WERI-Rb-1 (cell line): ENCODE measurements around the gene ZNF503.

Source experiments
- DNase-seq: peaks from one replicate; pipeline ENCODE4 v3.0.0-alpha.2; 2020
- H3K27ac ChIP-seq: fragments of 250-450 bp; sonication (Bioruptor Pico); 2 replicates; pipeline ENCODE4 v1.5.1; 2020; ENCODE audit warnings: mild to moderate bottlenecking, moderate library complexity
- H3K27me3 ChIP-seq: fragments of 250-450 bp; sonication (Bioruptor Pico); 2 replicates; pipeline ENCODE4 v1.5.1; 2021; ENCODE audit warnings: mild to moderate bottlenecking, low read depth, moderate library complexity; ENCODE audit not compliant: insufficient read depth, severe bottlenecking
- H3K36me3 ChIP-seq: fragments of 250-450 bp; sonication (Bioruptor Pico); 2 replicates; pipeline ENCODE4 v1.5.1; 2020; ENCODE audit warnings: mild to moderate bottlenecking, moderate library complexity
- H3K4me3 ChIP-seq: 2 replicates; pipeline ENCODE4 v1.5.1; 2011; ENCODE audit warnings: low read depth, mild to moderate bottlenecking, control low read depth, low read length
- H3K9me3 ChIP-seq: fragments of 250-450 bp; sonication (Bioruptor Pico); 2 replicates; pipeline ENCODE4 v1.5.1; 2021; ENCODE audit warnings: mild to moderate bottlenecking, moderate library complexity; ENCODE audit not compliant: severe bottlenecking
- CTCF ChIP-seq: IDR thresholded peaks from 2 replicates; pipeline ENCODE4 v1.5.1; 2011; ENCODE audit warnings: low read depth, mild to moderate bottlenecking, control low read depth, inconsistent platforms, low read length

The ZNF503 gene

GRCh38 chr10:75403144-75403938 is 1.8 kb upstream of the ZNF503 start:
- Histone ChIP-seq H3K36me3 (peaks cover 14% of the 10 kb centered on the region), H3K27me3 (no peaks in the 10 kb centered on the region), H3K27ac (peak overlapping the region; percentile 95), H3K4me3 (peak overlapping the region; percentile 98), H3K9me3 (no peaks in the 10 kb centered on the region)
- TF ChIP-seq CTCF: no peak
- DNase-seq: peak; percentile 57

DNA sequence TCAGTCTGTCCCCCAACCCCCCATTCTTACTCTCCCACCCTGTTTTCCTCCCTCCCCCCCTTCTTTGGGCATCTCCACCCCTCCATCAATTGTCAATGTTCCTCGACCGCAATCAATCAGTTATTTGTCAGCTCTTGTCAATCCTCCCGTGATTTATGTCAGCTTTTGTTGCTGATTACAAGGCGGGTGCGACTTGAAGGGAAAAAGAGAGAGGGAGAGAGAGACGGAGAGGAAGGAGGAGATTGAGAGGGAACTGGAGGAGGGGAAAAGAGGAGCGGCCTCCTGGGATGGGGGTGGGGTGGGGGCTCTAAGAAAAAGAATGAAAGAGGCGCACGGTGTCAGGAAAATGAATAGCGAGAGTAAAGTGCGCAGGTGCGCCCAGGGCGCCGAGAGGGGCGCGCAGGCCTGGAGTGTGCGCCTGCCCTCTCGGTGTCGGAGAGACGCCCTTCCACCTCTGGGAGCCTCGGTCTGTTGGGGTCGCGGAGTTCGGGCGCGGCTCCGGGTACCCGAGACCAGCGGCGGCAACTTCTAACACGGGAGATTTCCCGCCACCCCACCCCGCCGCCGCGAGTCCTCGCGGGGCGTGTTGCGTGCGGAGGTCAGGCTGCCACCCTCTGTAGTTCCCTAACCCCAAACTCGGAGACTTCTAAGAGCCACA is 1.1 kb upstream of the ZNF503 start:
- Histone ChIP-seq H3K4me3 (peak overlapping the region; percentile 98), H3K9me3 (no peaks in the 10 kb centered on the region), H3K27ac (peak overlapping the region; percentile 95), H3K27me3 (no peaks in the 10 kb centered on the region), H3K36me3 (peaks cover 18% of the 10 kb centered on the region)
- peak; percentile 76 for DNase-seq
- TF ChIP-seq CTCF: no peak

DNA sequence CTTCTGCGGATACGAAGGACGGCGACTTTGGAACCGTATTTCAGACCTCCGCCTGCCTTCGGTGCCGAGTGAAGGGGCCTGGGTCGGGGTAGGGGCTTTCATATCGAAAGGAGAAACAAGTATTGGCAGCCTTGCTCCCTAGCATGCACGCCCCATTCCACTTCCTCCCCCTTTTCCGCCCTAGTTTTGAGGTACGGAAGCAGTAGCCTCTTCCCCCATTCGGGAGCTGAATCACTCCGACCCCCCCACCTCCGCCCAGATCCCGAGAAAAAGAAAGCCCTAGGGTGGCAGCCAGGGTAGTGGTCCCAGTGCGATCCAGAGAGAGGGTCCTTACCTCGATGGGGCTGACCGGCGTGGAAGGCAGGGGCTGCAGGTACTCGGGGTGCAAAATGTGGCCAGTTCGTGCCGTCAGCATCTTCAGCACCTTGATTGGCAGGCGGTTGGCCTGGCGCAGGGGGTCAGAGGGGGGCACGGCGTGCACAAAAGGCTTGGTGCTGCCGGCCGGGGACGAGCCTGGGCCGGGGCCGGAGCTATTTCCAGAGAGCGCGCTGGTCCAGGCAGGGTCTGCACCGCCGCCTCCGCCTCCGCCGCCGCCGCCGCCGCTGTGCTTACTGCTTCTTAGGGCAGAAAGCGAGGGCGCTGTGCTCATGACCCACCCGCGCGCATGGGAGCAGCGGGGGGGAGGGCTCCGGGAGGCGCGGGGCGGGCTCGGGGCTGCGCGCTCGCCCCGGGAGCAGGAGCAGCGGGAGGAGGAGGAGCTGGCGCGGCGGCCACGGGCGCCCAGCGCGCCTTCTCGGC is 594 bp downstream of the ZNF503 start:
- peak; percentile 59 for DNase-seq
- TF ChIP-seq CTCF: no peak
- Histone ChIP-seq H3K9me3 (no peaks in the 10 kb centered on the region), H3K27ac (peak overlapping the region; percentile 95), H3K36me3 (peaks cover 21% of the 10 kb centered on the region), H3K4me3 (peak overlapping the region; percentile 98), H3K27me3 (no peaks in the 10 kb centered on the region)

DNA sequence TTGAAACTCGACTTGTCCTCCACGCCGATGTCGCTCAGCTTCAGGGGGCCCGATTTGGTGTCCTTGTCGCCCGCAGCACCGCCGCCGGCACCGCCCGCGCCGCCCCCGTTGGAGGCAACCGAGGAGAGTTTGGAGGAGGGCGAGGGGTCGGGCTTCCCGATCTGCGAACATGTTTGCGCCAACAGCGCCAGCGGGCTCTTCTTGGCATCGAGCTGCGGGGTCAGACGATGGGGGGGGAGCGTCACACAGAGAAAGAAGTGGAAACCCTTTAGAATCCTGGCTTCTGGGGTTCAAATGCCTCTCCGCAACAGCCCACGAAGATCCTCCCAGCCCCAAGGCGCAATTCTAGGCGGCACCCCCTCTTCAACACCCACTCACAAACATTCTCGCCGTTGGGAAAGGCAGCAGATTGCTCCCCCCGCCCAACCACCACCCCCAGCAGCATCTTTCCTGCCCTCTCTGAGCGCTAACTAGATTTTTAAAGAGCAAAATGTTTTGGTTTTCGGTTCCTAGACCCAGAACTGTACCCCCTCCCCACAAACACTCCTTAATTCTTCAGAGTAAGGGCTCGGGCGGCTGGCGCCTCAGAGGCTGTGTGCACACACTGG is 1.3 kb downstream of the ZNF503 start:
- no peak for DNase-seq

More for the DNA sequence above, 1.3 kb downstream of the ZNF503 start:
- TF ChIP-seq CTCF: no peak
- H3K36me3 ChIP-seq: peaks cover 21% of the 10 kb centered on the region
- H3K27me3 ChIP-seq: no peaks in the 10 kb centered on the region
- H3K4me3 ChIP-seq: peak overlapping the region; percentile 98
- H3K9me3 ChIP-seq: no peaks in the 10 kb centered on the region
- peak overlapping the region; percentile 95 for H3K27ac ChIP-seq
